GDM1 (cell line): ENCODE results near the gene SYT8.

Experiments
- DNase-seq: peaks from one replicate; lab custom pipeline; 2025; lab: John Stamatoyannopoulos, UW

Gene SYT8

DNA sequence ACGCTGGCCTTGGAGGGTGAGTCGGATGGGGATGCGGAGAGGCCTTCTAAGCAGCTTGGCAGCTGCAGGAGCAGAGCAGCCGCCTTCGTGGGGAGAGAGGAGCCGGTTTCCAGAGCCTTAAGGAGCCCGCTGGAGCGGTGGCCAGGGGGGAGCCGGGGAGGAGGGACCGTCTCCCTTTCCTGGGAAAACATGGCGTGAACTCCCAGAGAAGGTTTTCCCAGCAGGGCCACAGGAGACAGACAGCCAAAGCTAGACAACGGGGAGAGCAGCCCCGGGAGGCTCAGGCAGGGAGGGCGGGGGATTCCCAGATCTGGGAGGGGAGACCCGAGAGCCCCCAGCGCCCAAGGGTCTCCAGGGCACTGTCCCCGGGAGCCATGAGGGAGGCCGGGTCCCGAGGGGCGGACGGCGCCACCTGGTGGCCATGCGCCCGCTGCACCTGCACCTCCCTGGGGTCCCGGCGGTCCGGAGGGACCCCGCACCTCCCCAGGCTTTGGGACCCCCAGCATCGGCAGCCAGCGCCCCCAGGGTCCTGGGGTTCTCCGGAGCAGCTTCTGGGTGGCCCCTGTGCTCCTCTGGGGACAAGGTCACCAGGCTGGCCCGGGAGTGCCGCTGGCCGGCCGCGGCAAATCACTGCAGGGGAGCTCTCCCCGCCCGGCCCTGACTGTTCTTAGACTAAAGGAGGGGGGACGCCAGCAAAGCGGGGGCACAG is 2.4 kb upstream of the SYT8 start:
- peak; percentile 36 for DNase-seq

DNA sequence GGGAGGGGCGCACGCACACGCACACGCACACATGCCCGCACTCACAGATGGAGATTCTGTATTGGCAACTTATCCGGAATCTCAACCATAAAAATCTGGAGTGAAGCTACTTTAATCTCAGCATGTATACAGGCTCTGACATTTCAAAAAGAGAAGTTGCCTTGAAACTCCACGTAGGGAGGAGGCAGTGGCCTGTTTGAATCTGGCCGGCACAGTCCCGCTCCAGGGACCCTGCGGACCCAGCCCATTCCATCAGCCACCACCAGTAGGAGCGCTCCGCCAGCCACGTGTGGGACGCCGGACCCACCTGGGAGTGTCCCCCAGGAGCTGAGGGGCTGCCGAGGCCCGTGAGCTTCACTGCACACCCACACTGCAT is 1.9 kb upstream of the SYT8 start:
- DNase-seq, result no peak

DNA sequence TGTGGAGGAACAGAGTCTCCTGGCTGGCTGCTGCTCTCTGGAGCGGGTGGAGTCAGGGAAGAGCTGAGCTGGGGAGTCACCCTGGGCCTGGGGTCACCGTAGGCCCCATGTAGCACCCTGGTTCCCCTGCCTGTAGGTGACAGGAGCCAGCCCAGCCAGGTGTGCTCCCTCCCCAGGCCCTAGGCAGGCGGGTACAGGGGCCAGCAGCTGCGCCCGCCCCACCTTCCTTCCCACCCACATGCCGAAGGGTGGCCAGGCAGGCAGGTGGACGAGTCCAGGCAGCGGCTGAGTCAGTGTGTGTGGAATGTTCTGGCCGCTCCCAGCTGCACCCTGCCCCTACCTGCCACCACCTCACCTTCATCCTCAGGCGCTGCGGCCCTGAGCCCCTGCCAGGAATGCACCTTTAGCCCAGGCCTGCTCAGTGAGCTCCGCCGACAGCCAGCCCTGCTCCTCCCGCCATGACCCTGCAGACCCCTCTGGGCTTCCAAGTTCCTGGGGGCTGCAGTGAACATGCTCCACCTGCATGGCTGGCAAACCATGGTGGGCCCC is 654 bp upstream of the SYT8 start:
- no peak for DNase-seq

DNA sequence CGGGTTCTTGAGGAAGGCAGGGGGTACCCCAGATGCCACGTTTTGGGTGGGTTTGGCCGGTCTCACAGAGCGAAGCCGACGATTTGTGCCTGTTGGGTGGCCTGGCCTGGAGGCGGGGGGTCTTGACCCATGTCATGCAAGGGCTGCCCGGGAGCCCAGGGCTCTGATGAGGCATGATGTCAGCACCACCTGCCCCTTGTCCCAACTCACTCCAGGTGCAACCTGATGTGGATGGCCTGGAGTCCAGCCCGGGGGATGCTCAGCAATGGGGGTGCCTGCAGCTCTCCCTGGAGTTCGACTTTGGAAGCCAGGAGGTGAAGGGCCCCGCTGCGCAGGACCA is 851 bp downstream of the SYT8 start:
- no peak for DNase-seq

DNA sequence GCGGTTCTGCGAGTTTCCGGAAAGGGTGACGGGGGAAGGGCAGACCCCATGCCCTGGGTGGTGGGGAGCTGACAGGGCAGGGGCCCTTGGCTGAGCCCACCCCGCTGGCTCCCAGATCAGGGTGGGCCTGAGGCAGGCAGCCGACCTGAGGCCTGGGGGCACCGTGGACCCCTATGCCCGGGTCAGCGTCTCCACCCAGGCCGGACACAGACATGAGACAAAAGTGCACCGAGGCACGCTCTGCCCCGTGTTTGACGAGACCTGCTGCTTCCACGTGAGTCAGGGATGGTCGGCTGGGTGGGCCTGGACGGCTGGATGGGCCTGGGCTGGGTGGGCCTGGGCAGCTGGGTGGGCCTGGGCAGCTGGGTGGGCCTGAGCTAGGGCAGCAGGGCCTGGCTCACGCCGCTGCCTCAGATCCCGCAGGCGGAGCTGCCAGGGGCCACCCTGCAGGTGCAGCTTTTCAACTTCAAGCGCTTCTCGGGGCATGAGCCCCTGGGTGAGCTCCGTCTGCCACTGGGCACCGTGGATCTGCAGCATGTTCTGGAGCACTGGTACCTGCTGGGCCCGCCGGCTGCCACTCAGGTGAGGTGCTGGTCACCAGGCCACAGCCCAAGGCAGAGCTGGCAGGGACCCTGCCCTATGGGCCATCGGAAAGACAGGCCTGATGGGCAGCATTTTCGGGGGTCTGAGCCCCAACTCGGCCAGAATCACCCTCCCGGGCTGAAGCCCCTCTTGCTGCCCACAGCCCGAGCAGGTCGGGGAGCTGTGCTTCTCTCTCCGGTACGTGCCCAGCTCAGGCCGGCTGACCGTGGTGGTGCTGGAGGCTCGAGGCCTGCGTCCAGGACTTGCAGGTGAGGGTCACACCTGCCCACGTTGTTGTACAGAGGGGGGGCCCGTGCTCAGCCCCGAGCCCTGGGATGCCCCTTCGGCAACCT is 1.5 kb downstream of the SYT8 start:
- DNase-seq, result no peak

DNA sequence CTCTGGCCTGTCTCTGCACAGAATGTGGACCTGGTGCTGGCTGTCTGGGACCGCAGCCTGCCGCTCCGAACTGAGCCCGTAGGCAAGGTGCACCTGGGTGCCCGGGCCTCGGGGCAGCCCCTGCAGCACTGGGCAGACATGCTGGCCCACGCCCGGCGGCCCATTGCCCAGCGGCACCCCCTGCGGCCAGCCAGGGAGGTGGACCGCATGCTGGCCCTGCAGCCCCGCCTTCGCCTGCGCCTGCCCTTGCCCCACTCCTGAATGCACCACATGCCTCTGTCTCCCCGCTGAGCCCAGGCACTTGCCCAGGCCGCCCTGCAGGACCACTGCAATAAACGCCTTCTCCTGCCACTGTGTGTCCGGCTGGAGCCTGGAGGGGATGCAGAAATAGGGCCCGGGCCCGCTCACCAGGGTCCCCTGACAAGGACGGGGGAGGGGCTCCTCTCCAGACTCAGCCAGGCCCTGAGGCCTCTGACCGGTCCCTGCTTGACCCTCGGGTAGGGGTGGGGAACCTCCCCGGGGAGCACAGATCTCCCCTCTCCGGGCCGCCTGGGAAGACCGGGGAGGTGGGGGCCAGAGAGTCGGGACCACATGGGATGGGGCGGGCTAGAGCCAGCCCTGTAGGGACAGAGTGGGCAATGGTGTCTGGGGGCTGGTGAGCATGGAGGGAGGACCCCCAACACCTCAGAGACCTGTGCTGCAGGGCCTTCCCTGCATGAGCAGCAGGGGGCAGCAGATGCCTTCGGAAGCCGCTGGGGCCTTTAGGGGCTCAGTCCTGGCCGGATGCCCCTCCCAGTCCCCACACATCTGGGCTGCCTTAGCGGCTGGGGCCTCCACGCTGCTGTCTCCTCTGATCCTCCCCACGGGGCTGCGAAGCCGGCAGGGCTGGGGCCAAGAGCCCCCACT is 2.6 kb downstream of the SYT8 start:
- peak; percentile 70 for DNase-seq

DNA sequence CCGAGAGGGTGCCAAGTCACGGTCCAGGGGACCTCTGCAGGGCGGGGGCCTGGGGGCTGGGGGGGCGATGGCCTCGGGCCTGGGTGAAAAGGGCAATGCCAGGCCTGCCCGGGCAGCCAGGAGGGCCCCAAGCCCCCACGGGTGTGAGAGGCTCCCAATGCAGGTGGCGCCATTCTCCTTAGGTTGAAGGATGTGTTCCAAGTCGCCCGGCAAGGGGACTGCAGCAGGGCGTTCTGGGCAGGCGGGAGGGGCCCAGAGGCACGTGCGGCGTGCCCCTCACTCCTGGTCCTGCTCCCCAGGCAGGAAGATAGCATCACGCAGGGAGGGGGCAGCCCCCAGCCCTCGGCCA is 3.3 kb downstream of the SYT8 start:
- no peak for DNase-seq

DNA sequence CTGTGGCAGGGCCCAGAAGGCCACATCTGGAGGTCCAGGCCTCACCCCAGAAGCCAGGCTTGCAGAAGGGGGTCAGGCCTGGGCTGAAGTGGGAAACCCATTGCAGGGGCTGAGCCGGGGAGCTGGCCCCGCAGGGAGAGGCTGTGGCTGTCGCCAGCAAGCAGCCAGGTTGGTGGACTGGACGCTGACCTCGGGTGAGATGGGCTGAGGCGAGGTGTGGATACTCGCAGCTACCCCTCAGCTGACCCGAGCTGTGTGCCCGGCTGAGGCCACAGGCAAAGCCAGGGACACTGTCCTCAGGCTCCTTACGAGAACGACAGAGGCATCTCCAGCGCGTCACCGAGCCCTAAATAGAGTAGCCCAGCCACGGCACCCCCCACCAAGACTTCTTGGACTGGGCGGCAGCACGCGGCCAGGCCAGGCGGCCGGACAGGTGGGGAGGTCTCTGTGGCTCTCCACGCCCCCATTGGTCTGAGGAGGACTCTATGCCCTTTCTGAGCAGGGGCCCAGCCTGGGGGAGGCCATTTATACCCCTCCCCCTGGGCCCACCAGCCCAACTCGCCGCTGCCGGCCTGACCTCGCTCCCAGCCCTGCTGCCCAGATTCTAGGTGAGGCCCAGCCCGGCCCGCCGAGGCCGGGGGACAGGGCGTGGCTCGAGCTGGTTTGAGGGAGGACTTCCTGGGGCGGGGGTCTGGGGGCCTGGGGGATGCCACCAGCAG is 3.8 kb downstream of the SYT8 start, which contains the start of gene TNNI2:
Gene TNNI2 (plus strand): TSS at position 556 of the 719 bp plus-strand sequence. CDS start 716 bp downstream, outside the sequence.
- no peak for DNase-seq

DNA sequence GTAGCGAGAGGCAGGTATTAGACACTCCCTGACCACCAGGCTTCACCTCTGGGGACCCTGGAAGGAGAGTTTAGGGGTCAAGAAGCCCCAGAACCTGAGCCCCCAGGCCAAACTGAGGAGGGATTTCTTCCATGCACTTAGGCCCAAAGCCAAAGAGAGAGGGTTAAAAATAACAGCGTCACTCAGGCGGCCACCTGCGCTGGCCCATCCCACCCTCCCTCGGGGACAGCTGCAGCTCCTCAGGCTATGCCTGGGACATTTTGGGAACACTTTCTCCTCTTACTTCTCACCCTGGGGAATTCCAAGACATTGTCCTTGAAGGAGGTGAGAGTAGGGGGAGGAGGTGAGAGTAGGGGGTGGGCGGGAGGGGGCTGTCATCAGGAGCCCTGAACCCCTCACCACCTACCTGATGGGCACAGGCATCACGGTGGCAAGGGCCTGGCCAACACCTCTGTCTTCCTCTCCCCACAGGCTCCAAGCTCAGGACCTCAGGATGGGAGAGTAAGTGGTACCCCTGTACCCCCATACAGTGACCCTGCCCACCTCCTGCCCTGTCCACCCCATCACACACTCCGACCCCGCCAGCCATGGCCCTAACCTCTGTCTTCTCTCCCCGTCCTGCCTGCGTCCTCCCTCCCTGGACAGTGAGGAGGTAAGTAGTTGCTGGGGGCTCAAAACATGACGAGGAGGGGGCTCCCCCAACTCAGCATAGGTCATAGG is 4.6 kb downstream of the SYT8 start:
- no peak for DNase-seq

DNA sequence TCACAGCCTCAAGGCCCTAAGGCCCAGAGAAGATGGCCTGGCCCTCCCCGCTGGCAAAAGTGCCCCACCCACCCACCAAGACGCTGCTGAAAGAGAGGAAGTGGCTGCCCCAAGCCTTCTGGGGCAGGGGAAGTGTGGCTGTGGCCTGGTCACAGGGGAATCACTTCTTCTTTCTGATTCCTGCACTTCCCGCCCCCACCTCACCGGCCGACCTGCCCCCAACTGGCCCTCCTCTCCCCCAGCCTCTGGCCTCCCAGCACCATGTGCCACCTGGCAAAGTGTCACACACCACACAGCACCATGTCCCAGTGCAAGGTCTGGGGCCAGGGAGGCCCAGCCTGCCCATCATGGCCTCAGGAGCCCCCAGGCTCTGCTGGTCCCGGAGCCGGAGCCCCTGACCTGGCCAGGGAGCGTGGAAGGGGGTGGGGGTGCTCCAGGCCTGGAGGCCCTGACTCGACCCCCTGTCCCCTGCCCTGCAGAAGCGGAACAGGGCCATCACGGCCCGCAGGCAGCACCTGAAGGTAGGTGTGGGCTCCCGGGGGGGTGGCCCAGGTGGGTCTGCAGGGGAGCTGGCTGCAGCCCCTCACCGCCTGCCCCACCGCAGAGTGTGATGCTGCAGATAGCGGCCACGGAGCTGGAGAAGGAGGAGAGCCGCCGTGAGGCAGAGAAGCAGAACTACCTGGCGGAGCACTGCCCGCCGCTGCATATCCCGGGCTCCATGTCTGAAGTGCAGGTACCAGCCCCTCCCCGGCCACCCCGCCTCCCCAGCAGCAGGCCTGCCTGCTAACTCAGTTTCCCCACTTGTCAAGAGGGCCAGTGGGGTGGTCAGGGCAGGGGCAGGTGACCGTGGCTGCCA is 5.4 kb downstream of the SYT8 start:
- DNase-seq, result peak; percentile 76

DNA sequence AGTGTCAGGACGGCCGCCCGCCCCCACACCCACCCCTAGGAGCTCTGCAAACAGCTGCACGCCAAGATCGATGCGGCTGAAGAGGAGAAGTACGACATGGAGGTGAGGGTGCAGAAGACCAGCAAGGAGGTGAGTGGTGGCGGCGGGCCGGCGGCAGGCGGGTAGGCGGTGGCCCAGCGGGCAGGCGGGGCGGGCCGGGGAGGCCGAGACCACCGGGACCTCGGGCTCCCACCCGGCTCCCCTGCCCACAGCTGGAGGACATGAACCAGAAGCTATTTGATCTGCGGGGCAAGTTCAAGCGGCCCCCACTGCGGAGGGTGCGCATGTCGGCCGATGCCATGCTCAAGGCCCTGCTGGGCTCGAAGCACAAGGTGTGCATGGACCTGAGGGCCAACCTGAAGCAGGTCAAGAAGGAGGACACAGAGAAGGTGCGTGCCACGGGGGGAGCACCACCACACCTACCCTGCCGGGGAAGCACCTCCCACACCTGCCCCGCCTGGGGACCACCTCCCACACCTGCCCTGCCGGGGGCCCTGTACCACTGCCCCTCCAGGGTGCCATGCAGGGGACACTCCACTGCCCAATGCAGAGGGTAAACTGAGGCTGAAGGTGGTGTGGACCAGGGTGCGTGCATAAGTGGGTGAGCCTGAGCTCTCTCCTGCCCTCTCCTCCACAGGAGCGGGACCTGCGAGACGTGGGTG is 6.1 kb downstream of the SYT8 start:
- DNase-seq, result no peak

DNA sequence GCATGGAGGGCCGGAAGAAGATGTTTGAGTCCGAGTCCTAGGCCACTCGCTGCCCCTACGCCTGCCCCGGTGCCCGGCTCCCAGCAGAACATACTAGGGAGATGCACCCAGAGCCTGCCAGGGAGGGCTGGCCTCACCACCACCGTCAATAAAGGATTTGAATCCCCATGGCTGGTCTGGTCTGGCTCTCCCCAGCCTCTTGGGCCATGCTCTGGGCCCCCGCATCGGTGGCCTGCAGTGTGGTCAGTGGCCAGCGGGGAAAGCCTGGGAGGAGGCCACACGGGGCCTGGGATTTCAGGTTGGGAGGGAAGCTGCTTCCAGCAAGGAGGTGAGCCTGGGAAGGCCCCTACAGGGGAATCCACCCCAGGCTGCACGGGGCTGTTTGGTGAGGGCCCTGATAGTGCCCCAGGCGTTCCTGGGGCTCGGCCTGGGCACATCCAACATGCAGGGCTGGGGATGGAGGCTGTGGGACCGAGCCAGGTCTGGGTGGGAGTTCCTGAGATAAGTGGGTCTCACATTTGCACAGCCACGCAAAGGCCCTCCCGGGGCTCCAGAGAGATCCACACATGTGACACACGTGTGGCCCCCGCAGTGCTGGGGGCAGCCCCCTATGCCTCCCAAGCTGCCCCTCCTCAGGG is 6.8 kb downstream of the SYT8 start:
- no peak for DNase-seq

DNA sequence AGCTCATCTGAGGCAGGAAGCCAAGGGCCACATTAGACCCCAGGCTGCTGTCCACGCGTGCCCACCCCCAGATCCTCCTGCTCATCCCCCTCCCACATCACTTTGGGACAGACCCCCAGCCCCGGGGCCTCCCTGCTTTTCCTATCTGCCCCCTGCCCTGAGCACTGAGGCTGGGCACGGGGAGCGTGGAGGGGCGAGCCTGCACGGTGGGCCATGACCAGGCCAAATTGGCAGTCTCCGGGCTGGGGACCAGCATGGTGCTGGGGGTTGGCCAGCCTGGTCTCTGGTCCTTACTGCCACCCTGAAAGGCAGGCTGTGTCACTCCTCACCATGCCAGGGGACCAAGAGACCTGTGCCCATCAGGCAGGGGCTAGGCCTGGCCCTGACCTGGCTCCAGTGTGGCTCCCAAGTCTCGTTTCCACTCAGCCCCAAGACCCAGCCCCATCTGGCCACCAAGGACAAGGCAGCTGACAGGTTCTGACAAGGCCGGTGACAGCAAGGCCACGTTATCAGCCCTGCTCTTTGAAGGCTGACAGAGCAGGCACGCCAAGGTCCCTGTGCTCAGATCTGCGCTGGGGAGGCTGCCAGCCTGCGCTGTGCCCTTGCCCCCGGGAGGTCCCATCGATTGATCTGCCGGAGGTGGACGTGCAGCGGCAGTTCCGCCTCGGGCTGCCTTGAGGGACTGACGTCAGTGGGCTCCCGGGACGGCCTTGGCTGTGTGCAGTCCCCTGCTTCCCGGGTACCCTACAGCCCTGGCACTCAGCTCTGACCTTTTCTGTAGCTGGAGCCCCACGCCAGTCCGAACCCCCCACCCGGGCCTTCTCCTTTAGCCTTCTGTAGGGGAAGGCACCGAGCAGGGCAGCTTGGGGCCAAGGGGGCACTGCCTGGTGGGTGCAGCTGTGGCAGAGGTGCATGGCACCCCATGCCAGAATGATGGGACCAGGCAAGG is 7.6 kb downstream of the SYT8 start:
- DNase-seq, result no peak

DNA sequence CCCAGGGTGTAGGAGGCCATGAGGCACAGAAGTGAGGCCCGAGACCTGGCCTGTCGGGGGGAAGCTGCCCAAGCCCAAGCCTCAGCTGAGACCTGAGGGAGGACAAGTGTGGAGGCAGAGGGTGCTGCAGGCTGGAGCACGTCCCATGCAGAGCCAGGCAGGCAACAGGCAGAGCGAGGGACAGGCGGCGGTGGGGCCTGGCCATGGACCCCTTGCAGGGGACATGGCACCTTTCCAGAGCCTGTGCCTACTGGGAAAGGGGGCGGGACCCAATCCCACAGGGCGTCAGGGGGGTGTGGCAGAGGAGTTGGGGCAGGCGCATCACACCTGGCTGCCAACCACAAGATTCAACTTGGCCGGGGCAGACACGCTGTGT is 8.3 kb downstream of the SYT8 start:
- DNase-seq, result no peak

DNA sequence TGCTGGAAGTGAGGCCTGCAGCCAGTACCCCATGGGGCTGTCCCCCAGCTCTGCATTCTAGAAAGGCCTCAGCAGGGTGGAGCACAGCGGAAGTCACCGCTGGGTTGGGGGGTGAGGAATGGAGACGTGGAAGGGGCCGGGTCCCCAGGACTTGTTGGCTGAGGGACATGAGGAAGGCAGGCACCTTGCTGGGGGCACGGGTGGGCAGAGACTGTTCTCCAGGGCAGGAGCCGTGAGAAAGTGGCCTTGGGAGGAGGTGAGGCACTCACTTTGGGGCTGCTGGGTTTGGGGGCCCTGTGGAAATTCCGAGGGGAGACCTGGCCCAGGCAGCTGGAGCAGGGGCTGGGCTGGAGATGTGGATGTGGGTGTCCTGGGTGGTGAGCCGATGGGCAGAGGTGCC is 9.0 kb downstream of the SYT8 start:
- DNase-seq, result no peak

DNA sequence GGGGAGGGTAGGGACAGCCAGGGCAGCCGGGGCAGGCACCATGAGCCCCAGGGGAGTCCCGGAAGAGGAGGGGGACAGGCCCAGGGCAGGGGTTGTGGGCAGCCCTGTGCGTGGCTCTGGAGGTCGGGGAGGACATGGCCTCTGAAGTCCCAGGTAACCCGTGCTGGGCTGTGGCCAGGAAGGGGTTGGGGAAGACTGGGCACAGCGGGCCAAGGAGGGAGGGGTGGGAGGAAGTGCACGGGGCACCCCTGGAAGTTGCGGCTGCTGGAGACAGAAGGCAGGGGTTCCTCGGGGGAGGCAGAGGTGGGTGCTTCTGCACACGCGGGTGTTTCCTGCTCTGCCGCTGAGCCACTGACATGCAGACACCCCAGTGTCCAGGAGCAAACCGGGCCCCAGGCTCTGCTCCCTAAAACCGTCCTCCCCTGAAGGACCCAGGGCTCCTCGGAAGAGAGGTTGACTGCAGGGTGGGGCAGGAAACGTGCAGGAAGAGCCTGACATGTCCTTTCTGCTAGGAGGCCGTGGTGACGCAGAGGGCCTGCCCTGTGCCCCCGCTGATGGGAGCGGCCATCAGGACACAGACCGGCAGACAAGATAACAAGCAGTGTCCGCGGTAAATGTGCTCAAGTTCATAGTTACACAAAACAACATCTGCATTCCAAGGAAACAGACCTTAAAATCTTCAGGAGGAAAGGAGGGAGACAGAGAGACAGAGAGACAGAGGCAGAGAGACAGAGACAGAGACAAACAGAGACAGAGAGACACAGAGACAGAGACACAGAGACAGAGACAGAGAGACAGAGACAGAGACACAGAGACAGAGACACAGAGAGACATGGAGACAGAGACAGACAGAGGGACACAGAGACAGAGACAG is 9.7 kb downstream of the SYT8 start:
- peak; percentile 59 for DNase-seq

DNA sequence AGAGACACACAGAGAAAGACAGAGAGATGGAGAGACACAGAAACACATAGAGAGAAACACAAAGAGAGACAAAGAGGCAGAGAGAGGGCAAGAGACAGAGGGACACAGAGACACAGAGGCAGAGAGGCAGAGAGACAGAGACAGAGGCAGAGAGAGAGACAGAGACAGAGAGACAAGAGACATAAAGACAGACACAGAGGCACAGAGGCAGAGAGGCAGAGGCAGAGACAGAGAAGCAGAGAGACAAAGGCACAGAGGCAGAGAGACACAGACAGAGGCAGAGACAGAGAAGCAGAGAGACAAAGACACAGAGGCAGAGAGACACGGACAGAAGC is 10.3 kb downstream of the SYT8 start:
- no peak for DNase-seq
